Jurkat, Clone E6-1 (cell line): Measurements from ENCODE around the gene SMAD3.
A peak's percentile ranks its signal among the peaks of the same experiment; 100 is the strongest.
"Not testable (repeated sequence)": the region's sequence is repeated elsewhere in the genome, so short reads cannot be mapped to it uniquely, and the experiment has no call there.

Experiments used
- DNase-seq: peaks from one replicate; pipeline ENCODE4 v3.0.0-alpha.2; 2011; ENCODE audit warnings: low read depth, low spot score
- H3K4me3 ChIP-seq: 2 replicates; pipeline ENCODE4 v1.5.1; 2011; ENCODE audit warnings: mild to moderate bottlenecking, low read length, control low read depth, moderate library complexity

SMAD3 gene

DNA sequence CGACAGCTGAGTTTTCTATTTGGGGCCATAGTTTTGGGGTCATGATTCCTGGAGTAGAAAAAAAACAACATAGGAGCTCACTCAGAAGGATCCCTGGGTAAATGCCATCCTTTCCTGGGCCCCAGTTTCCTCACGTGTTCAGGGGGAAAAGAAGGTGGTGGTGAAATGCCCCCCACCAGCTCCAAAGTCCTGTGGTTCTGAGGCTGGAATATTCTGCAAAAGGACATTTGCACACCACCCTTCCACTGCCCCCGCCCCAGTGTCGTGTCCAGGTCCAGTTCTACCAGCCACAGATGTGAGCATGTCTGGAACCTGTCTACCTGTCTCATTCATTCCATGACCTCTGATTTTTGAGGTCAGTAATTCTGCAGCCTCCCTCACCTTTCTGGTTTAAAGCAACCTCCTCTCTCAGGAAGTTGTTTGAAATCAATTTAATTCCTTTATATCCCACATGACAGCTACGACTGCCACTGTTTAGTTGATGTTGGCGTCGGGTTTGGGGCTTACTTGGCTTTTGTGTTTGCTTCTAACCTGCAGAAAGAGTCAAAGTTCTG is 82.1 kb downstream of the SMAD3 start:
- H3K4me3 ChIP-seq: peak overlapping the region; percentile 18

DNA sequence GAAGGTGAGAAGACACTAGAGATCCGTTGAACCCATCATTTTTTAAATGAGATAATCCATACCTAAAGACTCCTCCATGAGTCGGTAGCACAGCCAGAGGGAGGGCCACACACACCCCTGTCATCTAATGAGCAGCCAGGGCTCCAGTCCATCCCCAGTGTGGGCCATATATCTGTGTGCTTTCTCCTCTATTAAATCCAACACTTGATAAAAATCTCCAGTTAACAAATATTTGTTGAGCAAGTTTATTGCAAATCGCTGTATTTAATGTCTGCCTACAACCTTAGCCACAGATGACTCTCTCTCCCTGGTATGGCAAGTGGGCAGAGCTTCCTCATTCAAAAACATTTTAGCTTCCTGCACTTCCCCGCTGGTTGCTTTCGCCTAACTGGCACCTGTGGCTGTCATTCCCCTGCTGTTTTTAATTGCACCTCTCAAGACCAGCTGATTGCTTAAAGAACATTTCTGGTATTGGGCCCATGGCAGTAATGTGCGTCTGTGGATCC is 82.8 kb downstream of the SMAD3 start:
- DNase-seq: peak; percentile 42
- no peak overlapping the region for H3K4me3 ChIP-seq

More for the DNA sequence above, 82.1 kb downstream of the SMAD3 start:
- no peak for DNase-seq

DNA sequence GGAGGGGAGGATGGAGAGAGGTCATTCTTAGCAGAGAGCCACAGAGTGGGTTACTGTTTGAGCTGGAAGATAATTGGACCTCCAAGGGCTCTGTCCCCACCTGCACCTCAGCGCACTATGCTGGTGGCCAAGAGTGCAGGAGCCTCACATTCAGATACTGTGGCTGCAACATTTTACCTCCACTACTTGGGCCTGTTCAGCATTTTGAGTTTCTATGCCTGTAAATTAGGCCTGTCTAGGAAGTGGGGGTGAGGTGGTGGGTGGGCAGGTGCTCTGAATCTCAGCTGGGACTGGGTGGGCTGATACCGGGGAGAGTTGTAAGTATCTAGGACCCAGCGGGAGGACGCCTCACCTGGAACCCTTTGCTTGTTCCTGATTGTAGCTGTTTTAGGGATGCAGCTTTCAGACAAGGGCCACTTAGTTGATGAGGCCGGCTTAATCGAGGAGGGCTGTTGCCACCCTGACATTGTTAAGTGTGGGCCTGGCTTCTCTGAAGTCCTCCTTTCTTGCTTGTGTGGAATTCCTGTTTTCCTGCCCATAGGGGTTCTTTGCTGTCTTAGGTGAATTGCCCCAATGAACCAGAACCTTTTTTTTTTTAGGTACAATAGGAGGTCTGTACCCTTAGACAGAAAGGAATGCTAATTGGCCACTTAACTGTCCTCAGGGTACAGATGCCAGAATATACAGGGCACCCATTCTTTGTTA is 83.8 kb downstream of the SMAD3 start:
- H3K4me3 ChIP-seq: no peak overlapping the region

DNA sequence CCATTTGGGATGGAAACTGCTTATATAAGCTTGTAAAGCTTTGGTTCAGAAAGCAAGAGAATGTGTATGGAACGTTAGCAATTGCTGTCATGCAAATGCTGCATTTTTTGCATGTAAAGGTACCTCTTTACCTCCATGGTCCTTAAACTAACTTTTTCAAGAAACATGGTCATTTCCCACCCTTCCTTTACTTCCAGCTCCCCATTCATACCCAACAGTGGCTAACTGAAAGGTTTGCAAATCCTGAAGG is 84.3 kb downstream of the SMAD3 start:
- DNase-seq: no peak
- no peak overlapping the region for H3K4me3 ChIP-seq

More for the DNA sequence above, 83.8 kb downstream of the SMAD3 start:
- no peak for DNase-seq

DNA sequence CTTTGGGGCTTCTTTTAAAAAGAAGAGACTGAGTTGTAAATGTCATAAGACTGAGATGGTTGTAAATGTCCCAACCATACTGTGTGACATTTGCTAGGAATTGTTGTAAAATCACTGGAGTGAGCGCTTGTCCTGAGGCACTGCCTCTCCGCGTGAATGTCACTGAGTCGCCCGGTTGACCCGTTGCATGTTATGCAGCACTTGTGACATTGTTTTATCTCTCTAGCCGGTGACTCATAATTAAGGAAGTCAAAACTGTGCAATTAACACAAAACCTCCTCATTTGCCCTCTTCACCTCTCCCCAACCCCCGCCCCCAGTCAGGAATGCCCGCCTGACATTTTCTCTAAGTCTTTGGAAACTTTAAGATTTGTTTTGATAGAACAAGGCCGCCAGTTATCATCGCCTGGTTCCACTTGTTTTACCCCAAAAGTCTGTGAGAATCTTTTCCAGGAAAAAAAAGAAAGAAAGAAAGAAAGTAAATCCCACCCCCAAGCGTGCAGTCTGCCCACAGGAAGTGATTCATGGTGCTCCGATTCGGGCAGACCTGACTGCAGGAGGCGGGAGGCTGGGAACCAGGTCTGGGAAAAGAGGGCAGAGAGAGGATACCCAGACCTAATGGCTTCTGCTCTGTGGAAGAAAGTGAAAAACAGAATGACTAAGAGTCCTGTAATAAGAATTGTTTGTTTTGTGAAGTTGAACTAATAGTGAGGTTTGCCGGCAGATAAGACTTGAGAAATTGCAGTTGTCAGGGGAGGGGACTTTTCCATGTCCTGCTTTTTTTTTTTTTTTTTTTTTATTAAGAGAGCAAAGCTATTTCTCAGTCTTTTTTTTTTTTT is 84.8 kb downstream of the SMAD3 start:
- DNase-seq: no peak
- no peak overlapping the region for H3K4me3 ChIP-seq

DNA sequence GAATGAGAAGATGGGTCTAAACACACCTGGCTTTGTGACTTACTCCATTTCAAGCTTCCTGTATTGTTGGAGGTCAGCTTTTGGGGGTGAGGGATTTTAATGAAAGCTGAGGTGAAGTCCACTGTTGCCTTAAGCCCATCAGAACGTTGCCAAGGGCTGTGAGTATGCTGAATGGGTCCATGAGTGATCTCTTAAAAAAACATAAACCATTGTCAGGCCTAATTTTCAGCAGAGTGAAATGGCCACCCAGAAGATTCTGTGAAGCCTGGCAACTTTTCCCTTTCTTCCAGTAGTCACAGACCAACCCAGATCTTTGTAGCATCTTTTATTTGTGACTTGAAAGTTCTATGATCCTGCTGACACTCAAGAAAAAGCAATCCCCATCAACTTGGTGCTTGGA is 87.0 kb downstream of the SMAD3 start:
- no peak overlapping the region for H3K4me3 ChIP-seq
- no peak for DNase-seq

DNA sequence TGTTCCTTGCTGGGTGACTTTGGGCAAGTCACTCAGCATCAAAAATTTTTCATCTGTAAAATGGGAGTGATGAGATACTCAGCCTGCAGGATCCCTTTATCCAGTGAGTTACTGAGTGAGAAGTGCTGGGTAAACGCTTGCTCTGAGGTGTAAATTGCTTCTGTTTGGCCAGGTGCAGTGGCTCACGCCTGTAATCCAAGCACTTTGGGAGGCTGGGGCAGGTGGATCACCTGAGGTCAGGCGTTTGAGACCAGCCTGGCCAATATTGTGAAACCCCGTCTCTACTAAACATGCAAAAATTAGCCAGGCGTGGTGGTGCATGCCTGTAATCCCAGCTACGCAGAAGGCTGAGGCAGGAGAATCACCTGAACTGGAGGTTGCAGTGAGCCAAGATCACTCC is 87.6 kb downstream of the SMAD3 start:
- DNase-seq, H3K4me3 ChIP-seq: not testable (repeated sequence)

DNA sequence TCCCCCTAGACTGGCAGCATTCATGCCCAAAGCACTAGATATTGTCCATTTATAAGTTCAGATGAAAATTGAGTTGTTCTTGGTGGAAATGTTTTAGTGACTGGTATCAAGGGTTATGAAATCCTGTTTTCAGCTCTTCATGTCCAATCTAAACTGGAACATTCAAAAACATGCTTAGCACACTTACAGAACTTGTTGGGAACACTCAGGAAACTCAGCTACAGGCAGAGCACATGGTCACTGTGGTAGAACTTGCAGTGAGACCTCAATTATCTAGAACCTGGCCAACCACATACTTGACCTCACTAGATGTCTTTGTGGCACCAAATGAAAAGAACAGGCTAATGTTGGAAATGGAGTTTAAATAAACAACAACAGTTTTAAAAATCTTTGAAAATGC is 88.8 kb downstream of the SMAD3 start:
- DNase-seq: no peak
- H3K4me3 ChIP-seq: no peak overlapping the region

DNA sequence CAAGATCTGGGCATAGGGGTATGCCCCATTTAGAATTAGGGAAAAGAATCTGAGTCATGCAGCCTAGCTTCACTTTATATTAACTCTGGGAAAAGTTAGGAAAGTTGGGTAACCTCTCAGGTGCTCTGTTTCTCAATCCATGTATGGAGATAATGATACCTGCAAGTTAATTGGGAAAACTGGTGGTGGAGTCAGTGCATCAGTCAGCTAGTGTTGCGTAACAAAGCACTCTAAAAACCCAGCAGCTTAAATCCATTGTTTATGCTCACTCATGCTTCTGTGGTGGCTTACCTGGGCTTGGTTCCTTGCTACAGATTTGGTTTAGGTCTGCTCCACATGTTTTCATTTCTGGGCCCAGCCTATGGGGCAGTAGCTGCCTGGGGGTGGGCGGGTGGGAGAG is 91.0 kb downstream of the SMAD3 start:
- no peak overlapping the region for H3K4me3 ChIP-seq
- DNase-seq: no peak

DNA sequence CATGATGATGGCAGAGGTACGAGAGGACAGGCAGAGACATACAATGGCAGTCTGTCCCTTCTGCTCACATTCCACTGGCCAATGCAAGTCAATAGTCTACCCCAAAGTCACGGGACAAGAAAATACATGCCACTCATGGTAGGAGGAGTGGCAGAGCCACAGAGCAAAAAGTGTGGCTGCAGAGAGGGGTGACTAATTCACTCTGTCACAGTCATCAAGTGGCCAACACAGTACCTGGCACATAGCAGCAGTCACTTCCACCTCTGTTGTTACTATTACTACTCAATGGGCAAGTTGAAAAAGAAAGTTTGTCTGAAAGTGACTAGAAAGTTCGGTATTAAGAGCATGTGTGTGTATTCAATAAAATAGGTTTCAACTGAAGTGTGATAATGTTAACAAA is 91.4 kb downstream of the SMAD3 start:
- DNase-seq: no peak
- H3K4me3 ChIP-seq: no peak overlapping the region

DNA sequence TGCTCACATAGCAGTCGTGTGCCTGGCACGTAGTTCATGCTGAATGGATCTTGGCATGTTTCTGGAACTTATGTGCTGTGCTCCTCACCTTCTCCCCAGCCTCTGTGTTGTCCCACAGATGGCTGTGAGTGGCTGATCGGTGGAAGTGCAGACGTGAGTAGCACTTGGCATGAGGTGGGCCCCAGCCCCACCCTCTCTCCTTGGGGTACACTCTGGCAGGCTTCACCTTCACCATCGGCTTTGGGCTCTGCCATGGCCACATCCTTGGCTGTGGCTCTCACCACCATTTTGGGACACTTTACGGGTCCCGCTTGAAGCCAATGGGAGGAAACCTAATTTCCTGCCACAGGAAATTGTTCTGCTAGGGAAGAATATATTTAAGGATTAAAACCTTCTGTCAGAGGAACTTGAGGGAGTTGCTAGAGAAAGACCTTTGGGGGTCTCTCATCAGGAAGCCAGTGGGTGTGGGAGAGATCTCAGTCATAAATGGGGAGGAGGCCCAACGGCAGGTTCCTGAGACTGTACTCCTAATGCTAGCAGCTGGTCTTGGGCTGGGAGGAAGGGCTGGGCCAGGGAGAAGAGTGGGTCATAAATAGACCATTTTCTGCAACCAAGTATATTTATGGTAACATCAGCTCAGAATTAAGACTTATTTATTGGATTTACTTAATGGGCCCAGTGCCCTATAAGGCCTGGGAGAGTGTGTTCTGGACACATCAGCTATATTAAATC is 92.3 kb downstream of the SMAD3 start:
- DNase-seq: no peak
- no peak overlapping the region for H3K4me3 ChIP-seq

DNA sequence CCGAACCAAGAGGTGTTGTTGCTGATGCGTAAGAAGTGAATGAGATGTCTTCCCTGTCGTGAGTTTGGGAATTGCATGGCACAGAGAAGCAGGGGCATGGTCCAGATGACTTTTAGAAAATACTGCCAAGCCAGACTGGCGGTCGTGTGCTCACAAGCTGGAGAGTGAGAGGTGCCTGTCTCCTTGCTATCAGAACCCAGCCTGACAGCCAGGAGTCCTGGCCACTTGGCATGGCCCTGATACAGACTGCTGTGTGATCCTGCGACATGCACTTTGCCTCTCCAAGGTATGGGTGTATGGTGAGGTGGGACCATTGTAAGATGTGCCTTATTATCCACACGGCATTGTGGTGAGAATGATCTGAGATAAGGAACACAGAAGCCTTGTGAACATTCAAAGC is 93.0 kb downstream of the SMAD3 start:
- DNase-seq: no peak
- H3K4me3 ChIP-seq: no peak overlapping the region

DNA sequence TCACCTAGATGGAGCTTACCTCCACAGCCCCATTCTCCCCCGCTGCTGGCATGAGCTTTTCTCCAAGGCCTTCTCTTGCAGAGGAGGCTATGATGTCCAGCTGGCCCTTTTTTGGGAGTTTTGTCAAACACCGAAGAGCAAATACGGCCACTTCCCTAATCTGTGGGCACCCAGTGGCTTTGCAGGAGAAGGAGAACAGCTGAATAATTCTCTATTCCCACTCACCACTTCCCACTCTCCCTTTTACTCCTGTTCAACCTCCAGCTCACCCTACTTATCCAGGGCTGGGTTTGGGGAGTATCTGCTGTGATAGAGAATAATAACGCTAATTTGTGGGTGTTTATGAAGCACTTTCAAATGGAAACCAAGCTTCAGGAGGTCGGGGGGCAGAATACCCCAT is 96.0 kb downstream of the SMAD3 start:
- DNase-seq: no peak
- H3K4me3 ChIP-seq: no peak overlapping the region

DNA sequence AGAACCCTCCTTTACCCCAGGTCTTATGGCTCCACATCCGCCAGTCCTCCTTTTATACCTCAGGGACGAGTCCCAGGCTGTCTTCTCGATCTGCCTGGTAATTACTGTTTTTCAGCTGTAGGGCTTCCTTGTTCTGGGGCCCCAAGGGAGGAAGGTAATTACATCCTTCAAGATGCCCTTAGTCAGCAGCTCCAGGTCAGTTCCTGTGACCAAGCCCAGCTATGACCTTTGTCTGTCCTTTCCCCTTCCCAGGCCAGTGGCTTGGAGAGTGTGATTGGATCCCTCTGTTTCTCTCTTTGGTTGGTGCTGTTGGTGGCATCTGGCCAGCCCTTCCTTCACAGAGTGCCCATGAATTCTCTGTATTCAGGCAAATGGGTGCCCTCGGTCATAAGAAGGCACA is 96.5 kb downstream of the SMAD3 start:
- no peak overlapping the region for H3K4me3 ChIP-seq
- DNase-seq: no peak

DNA sequence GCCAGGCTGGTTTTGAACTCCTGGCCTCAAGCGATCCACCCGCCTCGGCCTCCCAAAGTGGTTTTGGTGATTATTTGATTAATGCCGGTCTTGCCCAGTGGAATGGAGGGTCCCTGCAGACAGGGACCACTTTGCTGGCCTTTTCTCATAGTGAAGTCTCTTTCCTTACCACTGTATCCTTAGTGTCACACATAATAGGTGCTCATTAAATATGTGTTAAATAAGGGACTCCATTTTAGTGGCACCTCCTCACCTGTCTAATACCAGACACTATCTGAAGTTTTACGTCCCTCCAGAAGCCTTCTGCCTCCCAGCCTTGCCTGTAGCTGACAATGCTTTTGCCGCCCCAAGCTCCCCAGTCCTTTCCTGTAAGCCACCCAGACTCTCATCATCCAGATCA is 97.8 kb downstream of the SMAD3 start:
- DNase-seq: no peak
- no peak overlapping the region for H3K4me3 ChIP-seq

DNA sequence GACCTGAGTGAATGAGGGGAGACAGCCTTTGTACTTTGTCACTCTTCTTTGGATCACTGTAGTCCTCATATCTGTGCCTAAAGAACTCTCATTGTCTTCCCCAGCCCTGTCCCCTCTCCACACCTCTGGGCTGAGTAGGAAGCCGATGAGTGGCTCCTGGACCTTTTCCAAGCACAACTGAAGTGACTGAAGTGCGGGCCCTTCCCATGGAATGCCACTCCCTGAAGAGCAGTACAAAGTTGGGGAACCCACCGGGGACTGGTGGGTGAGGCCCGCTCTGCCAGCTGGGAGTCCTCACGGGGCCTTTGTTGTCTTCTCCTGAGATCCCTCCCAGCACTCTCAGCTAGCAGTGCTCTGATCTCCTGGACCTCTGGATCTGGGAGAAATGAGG is 99.0 kb downstream of the SMAD3 start:
- no peak for DNase-seq
- H3K4me3 ChIP-seq: no peak overlapping the region

DNA sequence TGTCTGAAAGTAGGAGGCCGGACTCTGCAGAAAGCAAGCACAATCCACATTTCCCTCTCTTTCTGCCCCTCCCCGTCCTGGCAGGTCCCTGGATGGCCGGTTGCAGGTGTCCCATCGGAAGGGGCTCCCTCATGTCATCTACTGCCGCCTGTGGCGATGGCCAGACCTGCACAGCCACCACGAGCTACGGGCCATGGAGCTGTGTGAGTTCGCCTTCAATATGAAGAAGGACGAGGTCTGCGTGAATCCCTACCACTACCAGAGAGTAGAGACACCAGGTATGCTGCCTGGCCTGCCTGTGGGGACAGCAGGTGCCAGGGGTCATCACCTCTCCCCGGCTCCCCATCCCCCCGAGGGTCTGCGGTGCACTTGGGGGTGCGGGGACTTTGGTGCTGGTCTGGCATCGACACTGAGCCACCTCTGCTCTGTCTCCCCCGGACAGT is 99.4 kb downstream of the SMAD3 start:
- no peak overlapping the region for H3K4me3 ChIP-seq
- DNase-seq: no peak

DNA sequence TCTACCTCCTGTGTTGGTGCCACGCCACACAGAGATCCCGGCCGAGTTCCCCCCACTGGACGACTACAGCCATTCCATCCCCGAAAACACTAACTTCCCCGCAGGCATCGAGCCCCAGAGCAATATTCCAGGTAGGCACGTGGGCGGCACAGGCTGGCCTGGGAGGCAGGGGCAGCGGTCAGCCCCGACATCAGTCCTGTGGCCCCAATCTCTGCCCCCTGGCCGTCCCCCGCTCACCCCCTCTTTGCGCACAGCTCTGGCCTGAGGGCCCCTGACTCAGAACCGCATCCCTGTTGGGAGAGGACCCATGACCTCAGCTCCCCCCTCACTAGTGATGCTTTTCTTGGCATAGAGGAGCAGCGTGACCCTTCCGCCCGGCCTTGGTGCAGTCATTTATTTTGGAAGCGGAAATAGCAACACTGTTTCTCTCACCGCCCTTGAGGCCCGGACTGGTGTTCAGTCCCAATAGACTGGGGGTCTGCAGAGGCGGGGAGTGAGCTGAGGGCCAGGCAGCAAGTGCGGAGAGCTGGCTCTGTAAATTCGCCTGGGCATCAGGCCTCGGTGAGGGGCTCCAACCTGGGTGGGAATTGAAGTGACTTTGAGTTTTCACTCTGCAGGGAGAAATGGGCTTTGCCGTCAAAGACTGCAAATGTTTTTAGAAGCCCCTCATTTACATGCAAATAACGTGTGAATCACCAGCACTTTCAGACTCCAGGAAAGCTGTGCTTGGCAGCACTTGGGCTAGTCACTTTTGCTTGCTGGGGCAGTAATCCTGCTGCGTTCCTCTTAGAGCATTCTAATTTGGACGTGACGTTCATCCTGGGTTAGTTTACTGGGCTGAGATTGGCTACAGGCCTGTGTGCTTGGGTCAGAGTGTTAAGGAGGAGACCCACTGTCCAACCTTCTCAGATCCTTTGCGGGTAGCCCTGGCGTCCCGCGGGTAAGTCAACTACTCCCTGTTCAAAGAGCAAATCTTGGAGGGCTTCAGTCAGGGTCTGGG is 100.2 kb downstream of the SMAD3 start:
- no peak for DNase-seq
- no peak overlapping the region for H3K4me3 ChIP-seq
